B cell (primary cell): ENCODE measurements around the gene MICAL3. TPM values are rescaled to one million over a fixed set of nuclear protein-coding genes. Genes with fewer than 3 reads are reported as not detected.

Experiments used
- ATAC-seq: fragments of 200-7000 bp; cut with Tn5 transposase; one replicate; pipeline ENCODE4 v1.10.0; 2021; ENCODE audit warnings: low read depth, mild to moderate bottlenecking, moderate number of reproducible peaks, moderate library complexity
- CTCF ChIA-PET: fragments of 350-600 bp; sonication (Branson Sonifier 250); formaldehyde crosslinking; loops from one replicate; lab custom pipeline; 2021; ENCODE audit warnings: antibody characterized with exemption, inconsistent platforms; lab: Charles Lee
- POLR2A ChIA-PET: fragments of 350-600 bp; sonication (Branson Sonifier 250); formaldehyde crosslinking; loops from one replicate; lab custom pipeline; 2021; ENCODE audit warnings: antibody characterized with exemption; lab: Charles Lee
- DNase-seq: peaks from one replicate; pipeline ENCODE4 v3.0.0; 2013
- H2AFZ ChIP-seq: 2 replicates; pipeline ENCODE4 v1.6.1; 2012; ENCODE audit warnings: mild to moderate bottlenecking, low read depth, low read length; ENCODE audit not compliant: insufficient read depth, poor library complexity, severe bottlenecking
- H3K27ac ChIP-seq, 2 donors: 1 replicate in 1 of 2; 2 replicates in 1 of 2; pipeline ENCODE4 v1.5.1; 2012 to 2013; ENCODE audit warnings: low read length in 2 of 2, mild to moderate bottlenecking in 2 of 2, moderate library complexity in 1 of 2
- H3K27me3 ChIP-seq, 4 experiments: fragments of 200-600 bp in 1 of 4; sonication (generic) in 1 of 4; replicated peaks in 1 of 4; 1 replicate in 2 of 4; 2 replicates in 2 of 4; pipeline versions ENCODE4 v1.6.1 to v1.7.0; 2013 to 2016; ENCODE audit warnings: low read length in 3 of 4, mild to moderate bottlenecking in 2 of 4, mixed read lengths in 1 of 4, moderate library complexity in 1 of 4; ENCODE audit not compliant: insufficient read depth in 4 of 4, control insufficient read depth in 3 of 4; ENCODE audit errors: control extremely low read depth in 1 of 4
- H3K36me3 ChIP-seq, 2 experiments: replicated peaks in 1 of 2; 1 replicate in 1 of 2; 2 replicates in 1 of 2; pipeline versions ENCODE4 v1.6.1 to v1.7.1; 2013; ENCODE audit warnings: low read length in 1 of 2; ENCODE audit not compliant: insufficient read depth in 2 of 2, control insufficient read depth in 1 of 2; ENCODE audit errors: control extremely low read depth in 1 of 2, extremely low read depth in 1 of 2
- H3K4me1 ChIP-seq, 2 donors: fragments of 200-600 bp in 1 of 2; sonication (generic) in 1 of 2; 1 replicate in 1 of 2; 2 replicates in 1 of 2; pipeline versions ENCODE4 v1.5.1 to v1.6.1; 2013 to 2017; ENCODE audit warnings: low read length in 2 of 2; ENCODE audit not compliant: control insufficient read depth in 2 of 2, insufficient read depth in 2 of 2
- H3K4me2 ChIP-seq: replicated peaks from 2 replicates; pipeline ENCODE3; 2012; ENCODE audit warnings: mild to moderate bottlenecking, low read depth, low read length; ENCODE audit not compliant: poor library complexity, severe bottlenecking
- H3K4me3 ChIP-seq, 5 experiments: fragments of 200-600 bp in 1 of 5; sonication (generic) in 1 of 5; 1 replicate in 3 of 5; 2 replicates in 2 of 5; pipeline versions ENCODE4 v1.5.1 to v1.7.0; 2011 to 2016; ENCODE audit warnings: low read length in 4 of 5, mild to moderate bottlenecking in 4 of 5, low read depth in 2 of 5, control low read depth in 1 of 5, moderate library complexity in 1 of 5; ENCODE audit not compliant: insufficient read depth in 1 of 5; ENCODE audit errors: control extremely low read depth in 1 of 5, extremely low read depth in 1 of 5
- H3K79me2 ChIP-seq: fragments of 200-600 bp; sonication (generic); one replicate; pipeline ENCODE4 v1.6.0; 2016; ENCODE audit warnings: low read length; ENCODE audit not compliant: control insufficient read depth, insufficient read depth
- H3K9ac ChIP-seq: fragments of 200-600 bp; sonication (generic); 2 replicates; pipeline ENCODE4 v1.6.1; 2017; ENCODE audit warnings: mild to moderate bottlenecking, low read length, moderate library complexity
- H3K9me3 ChIP-seq, 3 donors: one replicate each; pipeline versions ENCODE4 v1.6.1 to v1.7.1; 2013; ENCODE audit warnings: low read length in 2 of 3; ENCODE audit not compliant: control insufficient read depth in 2 of 3, insufficient read depth in 1 of 3; ENCODE audit errors: control extremely low read depth in 1 of 3
- H4K20me1 ChIP-seq: 2 replicates; pipeline ENCODE4 v1.6.0; 2012; ENCODE audit warnings: mild to moderate bottlenecking, low read length; ENCODE audit not compliant: insufficient read depth, control insufficient read depth, poor library complexity, severe bottlenecking
- H3K27ac Mint-ChIP-seq: one replicate; pipeline ENCODE4 v1.8.0; 2021; ENCODE audit warnings: mixed read lengths
- H3K27me3 Mint-ChIP-seq: one replicate; pipeline ENCODE4 v1.8.0; 2021; ENCODE audit warnings: mixed read lengths
- H3K4me1 Mint-ChIP-seq: one replicate; pipeline ENCODE4 v1.8.0; 2021; ENCODE audit warnings: mixed read lengths
- H3K4me3 Mint-ChIP-seq: one replicate; pipeline ENCODE4 v1.8.0; 2021; ENCODE audit warnings: mixed read lengths
- H3K9me3 Mint-ChIP-seq: one replicate; pipeline ENCODE4 v1.8.0; 2022; ENCODE audit warnings: mixed read lengths; ENCODE audit not compliant: insufficient read depth
- EZH2 ChIP-seq: IDR thresholded peaks from 2 replicates; pipeline ENCODE4 v1.6.1; 2012; ENCODE audit warnings: borderline replicate concordance, low read depth, mild to moderate bottlenecking, moderate library complexity, low read length; ENCODE audit not compliant: insufficient read depth, poor library complexity, severe bottlenecking
- WGBS: methylation state at CpG from one replicate; pipeline ENCODE4 v1.1.5; 2013; ENCODE audit warnings: missing lambda C conversion rate; ENCODE audit not compliant: insufficient coverage; 5-methylcytosine and 5-hydroxymethylcytosine counted together
- intact Hi-C: fragments of 100-400 bp; cut with micrococcal nuclease; formaldehyde crosslinking; loops from one replicate; pipeline ENCODE4 v1.10.0; 2022
- polyA plus RNA-seq: library from polyadenylated mRNA; depleted of rRNA; stranded (reverse); fragments of >200 nt; gene quantifications from 2 replicates; pipeline ENCODE4 v1.2.3, GENCODE V29; 2012
- total RNA-seq, 2 donors: library from RNA; stranded (reverse); fragments of 120-200 nt in 1 of 2; gene quantifications; 1 replicate in 1 of 2; 2 replicates in 1 of 2; pipeline versions ENCODE4 v1.2.3 to v1.2.4, GENCODE V29; 2013 to 2022
- TF ChIP-seq, protein P1 (sequence below): fragments of 200-600 bp; IDR thresholded peaks from one replicate; pipeline ENCODE4 v1.8.0; 2022; ENCODE audit warnings: antibody characterized with exemption, mild to moderate bottlenecking

MICAL3 gene
- total and polyA plus RNA-seq, 2 donors (not counting 1 experiment from before 2014, with no cell fraction given) = 50.5 to 253 TPM

GRCh38 chr22:17820879-17821439, 203.4 kb downstream of the MICAL3 start:
- H3K9me3 Mint-ChIP-seq = no peaks in the 10 kb centered on the region
- no peaks in the 10 kb centered on the region for H3K27me3 ChIP-seq
- no peaks in the 10 kb centered on the region for H3K27me3 Mint-ChIP-seq
- intact Hi-C loops = no loop called here
- no peak overlapping the region for H3K9ac ChIP-seq
- POLR2A ChIA-PET = no interaction called here
- H4K20me1 ChIP-seq = peaks cover 20% of the 10 kb centered on the region
- no peaks in the 10 kb centered on the region for H3K9me3 ChIP-seq
- no peak overlapping the region for H3K4me3 ChIP-seq
- H3K4me2 ChIP-seq = no peak overlapping the region
- no peak overlapping the region for H3K27ac Mint-ChIP-seq
- H3K4me1 ChIP-seq = no peaks in the 10 kb centered on the region
- TF ChIP-seq, protein P1, sequence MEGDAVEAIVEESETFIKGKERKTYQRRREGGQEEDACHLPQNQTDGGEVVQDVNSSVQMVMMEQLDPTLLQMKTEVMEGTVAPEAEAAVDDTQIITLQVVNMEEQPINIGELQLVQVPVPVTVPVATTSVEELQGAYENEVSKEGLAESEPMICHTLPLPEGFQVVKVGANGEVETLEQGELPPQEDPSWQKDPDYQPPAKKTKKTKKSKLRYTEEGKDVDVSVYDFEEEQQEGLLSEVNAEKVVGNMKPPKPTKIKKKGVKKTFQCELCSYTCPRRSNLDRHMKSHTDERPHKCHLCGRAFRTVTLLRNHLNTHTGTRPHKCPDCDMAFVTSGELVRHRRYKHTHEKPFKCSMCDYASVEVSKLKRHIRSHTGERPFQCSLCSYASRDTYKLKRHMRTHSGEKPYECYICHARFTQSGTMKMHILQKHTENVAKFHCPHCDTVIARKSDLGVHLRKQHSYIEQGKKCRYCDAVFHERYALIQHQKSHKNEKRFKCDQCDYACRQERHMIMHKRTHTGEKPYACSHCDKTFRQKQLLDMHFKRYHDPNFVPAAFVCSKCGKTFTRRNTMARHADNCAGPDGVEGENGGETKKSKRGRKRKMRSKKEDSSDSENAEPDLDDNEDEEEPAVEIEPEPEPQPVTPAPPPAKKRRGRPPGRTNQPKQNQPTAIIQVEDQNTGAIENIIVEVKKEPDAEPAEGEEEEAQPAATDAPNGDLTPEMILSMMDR = no peak
- no peak for TF ChIP-seq EZH2
- H3K36me3 ChIP-seq = peaks cover 3 to 77% of the 10 kb centered on the region in 2 experiments
- H3K79me2 ChIP-seq = peaks cover 28% of the 10 kb centered on the region
- ATAC-seq (no peak), DNase-seq (no peak)
- CTCF ChIA-PET = interaction anchor here (2.1 kb wide), 1 partner anchor 9 kb away, joined by 8 read pairs; no protein-coding TSS in a partner anchor
- H3K4me1 Mint-ChIP-seq = no peaks in the 10 kb centered on the region
- H2AFZ ChIP-seq = no peak overlapping the region
- WGBS = no CpG with 5 or more reads among the region's 3 CpGs
- no peak overlapping the region for H3K4me3 Mint-ChIP-seq
- no peak overlapping the region for H3K27ac ChIP-seq

DNA sequence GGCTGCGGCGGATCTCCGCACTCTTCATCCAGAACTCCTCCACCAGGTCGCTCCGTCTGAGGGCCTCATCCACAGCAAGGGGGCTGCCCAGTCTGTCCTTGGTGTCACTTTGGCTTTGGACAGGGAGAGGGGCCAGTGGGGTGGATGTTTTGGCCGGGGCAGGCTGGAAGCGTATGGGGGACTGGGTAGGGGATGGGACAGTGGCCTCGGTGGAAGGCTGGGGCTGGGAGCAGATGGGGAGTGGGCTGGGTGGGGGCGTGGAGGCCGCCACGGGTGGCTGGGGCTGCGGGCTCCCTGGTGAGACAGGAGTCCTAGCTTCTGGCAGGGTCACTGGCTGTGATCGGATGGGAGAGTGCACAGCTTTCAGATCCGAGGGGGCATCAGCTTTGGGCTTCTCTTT, 205.7 kb downstream of the MICAL3 start:
- no peaks in the 10 kb centered on the region for H3K9me3 ChIP-seq
- POLR2A ChIA-PET = no interaction called here
- no peak overlapping the region for H3K9ac ChIP-seq
- Mint-ChIP-seq H3K27ac (no peak overlapping the region), H3K4me1 (no peaks in the 10 kb centered on the region), H3K9me3 (no peaks in the 10 kb centered on the region), H3K27me3 (no peaks in the 10 kb centered on the region), H3K4me3 (no peak overlapping the region)
- H3K4me2 ChIP-seq = no peak overlapping the region
- no peak for TF ChIP-seq EZH2
- TF ChIP-seq, protein P1 = no peak
- H3K4me3 ChIP-seq = no peak overlapping the region
- no peak for ATAC-seq
- no peaks in the 10 kb centered on the region for H3K27me3 ChIP-seq
- H3K79me2 ChIP-seq = peaks cover 33% of the 10 kb centered on the region
- intact Hi-C loops = no loop called here
- no peaks in the 10 kb centered on the region for H3K4me1 ChIP-seq
- no peak for DNase-seq
- H4K20me1 ChIP-seq = peaks cover 14% of the 10 kb centered on the region
- no peak overlapping the region for H2AFZ ChIP-seq
- CTCF ChIA-PET = interaction anchor here (1.0 kb wide), 1 partner anchor 18 kb away, joined by 3 read pairs; no protein-coding TSS in a partner anchor
- H3K36me3 ChIP-seq = peaks cover 3 to 77% of the 10 kb centered on the region in 2 experiments
- no peak overlapping the region for H3K27ac ChIP-seq
- WGBS = 97% methylated on average over 9 of the region's 14 CpGs
